Fibroblast of lung (primary cell): ENCODE data around the gene NOL4L.

Experiments used
- CTCF ChIP-seq, 2 donors: IDR thresholded peaks in 1 of 2; conservative IDR thresholded peaks in 1 of 2; 1 replicate in 1 of 2; 2 replicates in 1 of 2; pipeline ENCODE4 v1.5.1; 2011 to 2012; ENCODE audit warnings: low read length in 2 of 2, control low read depth in 1 of 2, inconsistent platforms in 1 of 2, low read depth in 1 of 2, mild to moderate bottlenecking in 1 of 2
- EZH2 ChIP-seq: IDR thresholded peaks from 2 replicates; pipeline ENCODE4 v1.5.1; 2012; ENCODE audit warnings: low read length, control low read depth, mild to moderate bottlenecking; ENCODE audit errors: missing control alignments

- TF ChIP-seq CTCF (conservative IDR thresholded peaks at IDR 0.05 in 1 of 2, IDR thresholded peaks at IDR 0.05 in 1 of 2; ENCODE audit: low read depth in 1 of 2, low read length in 2 of 2) (no peak), EZH2 (no peak)
These were observed 130.7 kb downstream of the NOL4L start for GRCh38 chr20:32454164-32455145.
